PC-9 (cell line): ENCODE results near the gene UBR1. TPM values are rescaled to one million over a fixed set of nuclear protein-coding genes. Genes with fewer than 3 reads are reported as not detected.
"Not testable (repeated sequence)": the region's sequence is repeated elsewhere in the genome, so short reads cannot be mapped to it uniquely, and the experiment has no call there.

Source experiments
- BruUV-seq: library from RNA; stranded (reverse); fragments of 400-500 nt; replicated peaks from 2 replicates; lab custom pipeline; 2021; lab: Mats Ljungman, UMichigan
- CTCF ChIA-PET: fragments of 300-600 bp; sonication (Branson Sonifier 250); formaldehyde crosslinking; loops from one replicate; lab custom pipeline; 2022; ENCODE audit warnings: antibody characterized with exemption; lab: Charles Lee
- POLR2A ChIA-PET: fragments of 300-600 bp; sonication (Branson Sonifier 250); formaldehyde crosslinking; loops from one replicate; lab custom pipeline; 2022; ENCODE audit warnings: antibody characterized with exemption; ENCODE audit not compliant: unreplicated experiment; lab: Charles Lee
- DNase-seq, 2 experiments: peaks; one replicate each; pipeline versions ENCODE4 v3.0.0 to v3.0.0-alpha.2; 2015 to 2022; ENCODE audit warnings: mixed read lengths in 1 of 2
- H2AFZ ChIP-seq: fragments of 200-600 bp; sonication (generic); 2 replicates; pipeline ENCODE4 v1.8.1; 2017; ENCODE audit warnings: antibody characterized with exemption
- H3F3A ChIP-seq: fragments of 200-600 bp; sonication (generic); 2 replicates; pipeline ENCODE4 v1.8.1; 2017; ENCODE audit warnings: antibody characterized with exemption, mild to moderate bottlenecking, low read depth; ENCODE audit not compliant: insufficient read depth
- H3K27ac ChIP-seq: fragments of 200-600 bp; sonication (generic); 2 replicates; pipeline ENCODE4 v1.6.1; 2016; ENCODE audit warnings: mixed run types
- H3K27me3 ChIP-seq: fragments of 200-600 bp; sonication (generic); 2 replicates; pipeline ENCODE4 v1.6.1; 2016; ENCODE audit warnings: low read depth, mixed run types; ENCODE audit not compliant: insufficient read depth
- H3K36me3 ChIP-seq: fragments of 200-600 bp; sonication (generic); 2 replicates; pipeline ENCODE4 v1.6.1; 2016; ENCODE audit warnings: low read depth, mixed run types
- H3K4me1 ChIP-seq: fragments of 200-600 bp; sonication (generic); replicated peaks from 2 replicates; pipeline ENCODE4 v1.6.1; 2016; ENCODE audit warnings: mixed run types; ENCODE audit not compliant: insufficient read depth
- H3K4me2 ChIP-seq: fragments of 200-600 bp; sonication (generic); 2 replicates; pipeline ENCODE4 v1.6.1; 2017; ENCODE audit warnings: mixed run types
- H3K4me3 ChIP-seq: fragments of 200-600 bp; sonication (generic); 2 replicates; pipeline ENCODE4 v1.6.1; 2016; ENCODE audit warnings: mixed run types
- H3K79me2 ChIP-seq: fragments of 200-600 bp; sonication (generic); 2 replicates; pipeline ENCODE4 v1.6.1; 2017; ENCODE audit warnings: low read depth, mixed run types
- H3K9me2 ChIP-seq: fragments of 200-600 bp; sonication (generic); 2 replicates; pipeline ENCODE4 v1.8.1; 2017; ENCODE audit warnings: mild to moderate bottlenecking; ENCODE audit not compliant: insufficient read depth
- H3K9me3 ChIP-seq: fragments of 200-600 bp; sonication (generic); 2 replicates; pipeline ENCODE4 v1.8.1; 2016; ENCODE audit warnings: low read depth; ENCODE audit not compliant: insufficient read depth
- H4K20me1 ChIP-seq: fragments of 200-600 bp; sonication (generic); 2 replicates; pipeline ENCODE4 v1.8.1; 2017; ENCODE audit not compliant: insufficient read depth
- CTCF ChIP-seq: fragments of 200-600 bp; sonication (generic); conservative IDR thresholded peaks from 2 replicates; pipeline ENCODE4 v1.6.1; 2017; ENCODE audit warnings: mixed run types, antibody characterized with exemption, mild to moderate bottlenecking, moderate library complexity
- EZH2 ChIP-seq: fragments of 200-600 bp; sonication (generic); IDR thresholded peaks from 2 replicates; pipeline ENCODE4 v1.8.0; 2017; ENCODE audit warnings: antibody characterized with exemption, low read depth
- intact Hi-C: fragments of 100-400 bp; cut with micrococcal nuclease; formaldehyde crosslinking; loops from one replicate; pipeline ENCODE4 v1.10.0; 2022; ENCODE audit not compliant: unreplicated experiment
- total RNA-seq: library from RNA; stranded (reverse); gene quantifications from 2 replicates; pipeline ENCODE4 v1.2.3, GENCODE V29; 2021

Gene UBR1
- total RNA-seq, 1 experiment from 2014 or later, result 17.1 TPM

- no peaks in the 10 kb centered on the region for H3K79me2 ChIP-seq
- no peak overlapping the region for H3K4me2 ChIP-seq
- H3K9me2 ChIP-seq, result no peaks in the 10 kb centered on the region
- ChIA-PET POLR2A (no interaction called here), CTCF (no interaction called here)
- H3K36me3 ChIP-seq, result no peaks in the 10 kb centered on the region
- no peaks in the 10 kb centered on the region for H4K20me1 ChIP-seq
- H3K27me3 ChIP-seq, result no peaks in the 10 kb centered on the region
- H2AFZ ChIP-seq, result no peak overlapping the region
- no peak overlapping the region for H3K4me3 ChIP-seq
- BruUV-seq, result no TSS peak
- TF ChIP-seq CTCF (no peak), EZH2 (no peak)
- no peak for DNase-seq
- no peaks in the 10 kb centered on the region for H3K4me1 ChIP-seq
- H3K9me3 ChIP-seq, result no peaks in the 10 kb centered on the region
- no peak overlapping the region for H3K27ac ChIP-seq
- H3F3A ChIP-seq, result no peaks in the 10 kb centered on the region
- intact Hi-C loops, result no loop called here
Measured at GRCh38 chr15:43048935-43049334, 56.9 kb downstream of the UBR1 start.

- Histone ChIP-seq H4K20me1 (no peaks in the 10 kb centered on the region), H3K36me3 (no peaks in the 10 kb centered on the region; the same call in 1 of the 2 replicates), H3K4me3 (no peak overlapping the region), H3K79me2 (no peaks in the 10 kb centered on the region), H3K4me2 (no peak overlapping the region), H2AFZ (no peak overlapping the region), H3K27ac (no peak overlapping the region), H3K9me2 (no peaks in the 10 kb centered on the region), H3K9me3 (no peaks in the 10 kb centered on the region), H3F3A (no peaks in the 10 kb centered on the region), H3K4me1 (no peaks in the 10 kb centered on the region), H3K27me3 (no peaks in the 10 kb centered on the region)
- no peak for TF ChIP-seq EZH2
- CTCF ChIA-PET, result no interaction called here
- POLR2A ChIA-PET, result no interaction called here
- BruUV-seq, result no TSS peak
- no peak for DNase-seq
- intact Hi-C loops, result no loop called here
Measured at GRCh38 chr15:43046484-43046883, 59.4 kb downstream of the UBR1 start.

- H3K4me3 ChIP-seq, result no peak overlapping the region
- no peaks in the 10 kb centered on the region for H3K79me2 ChIP-seq
- no peak overlapping the region for H3K27ac ChIP-seq
- no peak overlapping the region for H3K4me2 ChIP-seq
- BruUV-seq, result no TSS peak
- no peaks in the 10 kb centered on the region for H4K20me1 ChIP-seq
- ChIA-PET CTCF (no interaction called here), POLR2A (no interaction called here)
- no peaks in the 10 kb centered on the region for H3K9me2 ChIP-seq
- no peaks in the 10 kb centered on the region for H3F3A ChIP-seq
- H2AFZ ChIP-seq, result no peak overlapping the region
- intact Hi-C loops, result no loop called here
- H3K27me3 ChIP-seq, result no peaks in the 10 kb centered on the region
- no peak for DNase-seq
- H3K9me3 ChIP-seq, result no peaks in the 10 kb centered on the region
- TF ChIP-seq CTCF, result no peak
- TF ChIP-seq EZH2, result no peak
- no peaks in the 10 kb centered on the region for H3K4me1 ChIP-seq
- H3K36me3 ChIP-seq, result no peaks in the 10 kb centered on the region; the same call in 1 of the 2 replicates
Measured at GRCh38 chr15:43042885-43043284, 63.0 kb downstream of the UBR1 start.

- H3K4me3 ChIP-seq, H3K4me2 ChIP-seq, H4K20me1 ChIP-seq, H3F3A ChIP-seq, BruUV-seq, H3K27me3 ChIP-seq, DNase-seq, H3K9me2 ChIP-seq, H3K4me1 ChIP-seq, H3K79me2 ChIP-seq, H2AFZ ChIP-seq, H3K27ac ChIP-seq, H3K9me3 ChIP-seq, intact Hi-C loops, H3K36me3 ChIP-seq, CTCF ChIA-PET: not testable (repeated sequence)
- POLR2A ChIA-PET, result interaction anchor here (0.6 kb wide), 1 partner anchor 30 kb away, joined by 4 read pairs; no protein-coding TSS in a partner anchor
Measured at GRCh38 chr15:43041085-43041484, 64.8 kb downstream of the UBR1 start.

GRCh38 chr15:43035240-43035639, 70.6 kb downstream of the UBR1 start:
- H3K4me2 ChIP-seq, intact Hi-C loops, H3K27ac ChIP-seq, H3K27me3 ChIP-seq, H3F3A ChIP-seq, H3K9me3 ChIP-seq, H3K4me1 ChIP-seq, DNase-seq, H3K36me3 ChIP-seq, H3K79me2 ChIP-seq, H3K9me2 ChIP-seq, H4K20me1 ChIP-seq, H3K4me3 ChIP-seq, BruUV-seq, H2AFZ ChIP-seq: not testable (repeated sequence)
- ChIA-PET CTCF (interaction anchor here (0.7 kb wide), 1 partner anchor 19 kb away, joined by 3 read pairs; no protein-coding TSS in a partner anchor), POLR2A (interaction anchor here (0.6 kb wide), 1 partner anchor 358 kb away, joined by 8 read pairs; no protein-coding TSS in a partner anchor)
